ENCODE measurements around the gene PMM1. TPM values are rescaled to one million over a fixed set of nuclear protein-coding genes. Genes with fewer than 3 reads are reported as not detected.
A peak's percentile ranks its signal among the peaks of the same experiment; 100 is the strongest.
"Not testable (repeated sequence)": the region's sequence is repeated elsewhere in the genome, so short reads cannot be mapped to it uniquely, and the experiment has no call there.

Gene PMM1
- total and polyA plus RNA-seq, 2 donors from 2014 or later, result 36.4 to 127 TPM

DNA sequence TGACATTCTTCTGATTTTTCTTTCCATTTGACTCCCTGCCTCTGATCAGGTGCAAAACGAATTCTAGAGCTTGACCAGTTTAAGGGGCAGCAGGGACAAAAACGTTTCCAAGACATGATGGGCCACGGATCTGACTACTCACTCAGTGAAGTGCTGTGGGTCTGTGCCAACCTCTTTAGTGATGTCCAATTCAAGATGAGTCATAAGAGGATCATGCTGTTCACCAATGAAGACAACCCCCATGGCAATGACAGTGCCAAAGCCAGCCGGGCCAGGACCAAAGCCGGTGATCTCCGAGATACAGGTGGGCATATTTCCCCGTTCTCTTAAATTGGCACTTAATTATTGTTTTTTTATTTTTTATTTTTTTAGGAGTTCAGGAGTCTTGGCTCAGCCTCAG lies 46.8 kb upstream of the PMM1 start:
- DNase-seq (no peak), FAIRE-seq (no peak)
- no peak overlapping the region for H3K27ac ChIP-seq (ENCODE audit: low read depth in 2 of 2, low read length in 2 of 2)

DNA sequence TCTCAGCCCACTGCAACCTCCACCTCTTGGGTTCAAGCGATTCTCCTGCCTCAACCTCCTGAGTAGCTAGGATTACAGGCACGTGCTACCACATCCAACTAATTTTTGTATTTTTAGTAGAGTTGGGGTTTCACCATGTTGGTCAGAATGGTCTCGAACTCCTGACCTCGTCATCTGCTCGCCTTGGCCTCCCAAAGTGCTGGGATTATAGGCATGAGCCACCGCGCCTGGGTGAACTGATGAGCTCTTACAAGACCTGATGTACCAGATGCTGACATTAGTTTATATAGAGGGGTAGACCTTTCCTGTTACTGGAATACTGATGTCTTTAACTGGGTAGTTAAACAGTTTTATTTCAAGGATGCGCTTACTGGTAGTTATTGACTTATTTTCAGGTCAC lies 45.0 kb upstream of the PMM1 start:
- H3K27me3 ChIP-seq (ENCODE audit: control insufficient read depth, insufficient read depth, low read length); H3K9me3 ChIP-seq (ENCODE audit: control insufficient read depth in 2 of 3, insufficient read depth in 1 of 3, low read length in 3 of 3); H3K27ac ChIP-seq (ENCODE audit: low read depth in 2 of 2, low read length in 2 of 2); FAIRE-seq; intact Hi-C loops (cut with DNase I); H3K4me1 ChIP-seq (ENCODE audit: control insufficient read depth in 2 of 3, insufficient read depth in 2 of 3, low read depth in 1 of 3, low read length in 3 of 3); H3K9ac ChIP-seq (ENCODE audit: low read length in 3 of 3); H3K4me3 ChIP-seq (ENCODE audit: low read length in 3 of 3); DNase-seq: not testable (repeated sequence)
- peaks cover 18 to 45% (median 25%) of the 10 kb centered on the region in 3 donors for H3K36me3 ChIP-seq (ENCODE audit: control insufficient read depth in 2 of 3, insufficient read depth in 3 of 3, low read length in 3 of 3)

More for the DNA sequence above, 46.8 kb upstream of the PMM1 start:
- no peaks in the 10 kb centered on the region for H3K4me1 ChIP-seq (ENCODE audit: control insufficient read depth in 2 of 3, insufficient read depth in 2 of 3, low read depth in 1 of 3, low read length in 3 of 3)
- intact Hi-C loops (cut with DNase I), result no loop called here
- TF ChIP-seq, protein P1, sequence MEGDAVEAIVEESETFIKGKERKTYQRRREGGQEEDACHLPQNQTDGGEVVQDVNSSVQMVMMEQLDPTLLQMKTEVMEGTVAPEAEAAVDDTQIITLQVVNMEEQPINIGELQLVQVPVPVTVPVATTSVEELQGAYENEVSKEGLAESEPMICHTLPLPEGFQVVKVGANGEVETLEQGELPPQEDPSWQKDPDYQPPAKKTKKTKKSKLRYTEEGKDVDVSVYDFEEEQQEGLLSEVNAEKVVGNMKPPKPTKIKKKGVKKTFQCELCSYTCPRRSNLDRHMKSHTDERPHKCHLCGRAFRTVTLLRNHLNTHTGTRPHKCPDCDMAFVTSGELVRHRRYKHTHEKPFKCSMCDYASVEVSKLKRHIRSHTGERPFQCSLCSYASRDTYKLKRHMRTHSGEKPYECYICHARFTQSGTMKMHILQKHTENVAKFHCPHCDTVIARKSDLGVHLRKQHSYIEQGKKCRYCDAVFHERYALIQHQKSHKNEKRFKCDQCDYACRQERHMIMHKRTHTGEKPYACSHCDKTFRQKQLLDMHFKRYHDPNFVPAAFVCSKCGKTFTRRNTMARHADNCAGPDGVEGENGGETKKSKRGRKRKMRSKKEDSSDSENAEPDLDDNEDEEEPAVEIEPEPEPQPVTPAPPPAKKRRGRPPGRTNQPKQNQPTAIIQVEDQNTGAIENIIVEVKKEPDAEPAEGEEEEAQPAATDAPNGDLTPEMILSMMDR (IDR thresholded peaks at IDR 0.05; ENCODE audit: borderline replicate concordance, extremely low read depth, insufficient read depth), result no peak
- no peak overlapping the region for H3K9ac ChIP-seq (ENCODE audit: low read length in 3 of 3)
- H3K4me3 ChIP-seq (ENCODE audit: low read length in 3 of 3), result no peak overlapping the region
- H3K9me3 ChIP-seq (ENCODE audit: control insufficient read depth in 2 of 3, insufficient read depth in 1 of 3, low read length in 3 of 3), result no peaks in the 10 kb centered on the region
- H3K27me3 ChIP-seq (ENCODE audit: control insufficient read depth, insufficient read depth, low read length), result no peaks in the 10 kb centered on the region
- peaks cover 18 to 55% (median 29%) of the 10 kb centered on the region in 3 donors for H3K36me3 ChIP-seq (ENCODE audit: control insufficient read depth in 2 of 3, insufficient read depth in 3 of 3, low read length in 3 of 3)

DNA sequence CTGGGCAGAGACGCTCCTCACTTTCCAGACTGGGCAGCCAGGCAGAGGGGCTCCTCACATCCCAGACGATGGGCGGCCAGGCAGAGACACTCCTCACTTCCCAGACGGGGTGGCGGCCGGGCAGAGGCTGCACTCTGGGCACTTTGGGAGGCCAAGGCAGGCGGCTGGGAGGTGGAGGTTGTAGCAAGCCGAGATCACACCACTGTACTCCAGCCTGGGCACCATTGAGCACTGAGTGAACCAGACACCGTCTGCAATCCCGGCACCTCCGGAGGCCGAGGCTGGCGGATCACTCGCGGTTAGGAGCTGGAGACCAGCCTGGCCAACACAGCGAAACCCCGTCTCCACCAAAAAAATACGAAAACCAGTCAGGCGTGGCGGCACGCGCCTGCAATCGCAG lies 42.0 kb upstream of the PMM1 start:
- FAIRE-seq; DNase-seq; intact Hi-C loops (cut with DNase I); H3K27me3 ChIP-seq (ENCODE audit: control insufficient read depth, insufficient read depth, low read length); H3K4me1 ChIP-seq (ENCODE audit: control insufficient read depth in 2 of 3, insufficient read depth in 2 of 3, low read depth in 1 of 3, low read length in 3 of 3); H3K4me3 ChIP-seq (ENCODE audit: low read length in 3 of 3); H3K27ac ChIP-seq (ENCODE audit: low read depth in 2 of 2, low read length in 2 of 2); H3K9me3 ChIP-seq (ENCODE audit: control insufficient read depth in 2 of 3, insufficient read depth in 1 of 3, low read length in 3 of 3); H3K9ac ChIP-seq (ENCODE audit: low read length in 3 of 3): not testable (repeated sequence)
- H3K36me3 ChIP-seq (ENCODE audit: control insufficient read depth in 2 of 3, insufficient read depth in 3 of 3, low read length in 3 of 3), result peaks cover 9 to 42% (median 20%) of the 10 kb centered on the region in 3 donors

DNA sequence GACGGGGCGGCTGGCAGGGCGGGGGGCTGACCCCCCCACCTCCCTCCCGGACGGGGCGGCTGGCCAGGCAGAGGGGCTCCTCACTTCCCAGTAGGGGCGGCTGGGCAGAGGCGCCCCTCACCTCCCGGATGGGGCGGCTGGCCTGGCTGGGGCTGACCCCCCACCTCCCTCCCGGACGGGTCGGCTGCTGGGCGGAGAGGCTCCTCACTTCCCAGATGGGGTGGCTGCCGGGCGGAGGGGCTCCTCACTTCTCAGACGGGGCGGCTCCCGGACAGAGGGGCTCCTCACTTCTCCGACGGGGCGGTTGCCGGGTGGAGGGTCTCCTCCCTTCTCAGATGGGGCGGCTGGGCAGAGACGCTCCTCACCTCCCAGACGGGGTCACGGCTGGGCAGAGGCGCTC lies 41.5 kb upstream of the PMM1 start:
- H3K4me1 ChIP-seq (ENCODE audit: control insufficient read depth in 2 of 3, insufficient read depth in 2 of 3, low read depth in 1 of 3, low read length in 3 of 3); H3K27me3 ChIP-seq (ENCODE audit: control insufficient read depth, insufficient read depth, low read length); H3K9me3 ChIP-seq (ENCODE audit: control insufficient read depth in 2 of 3, insufficient read depth in 1 of 3, low read length in 3 of 3); H3K4me3 ChIP-seq (ENCODE audit: low read length in 3 of 3); FAIRE-seq; H3K27ac ChIP-seq (ENCODE audit: low read depth in 2 of 2, low read length in 2 of 2); intact Hi-C loops (cut with DNase I); H3K9ac ChIP-seq (ENCODE audit: low read length in 3 of 3): not testable (repeated sequence)
- peak in 1 of 5 donors; percentile 73 for DNase-seq
- peaks cover 7 to 38% (median 17%) of the 10 kb centered on the region in 3 donors for H3K36me3 ChIP-seq (ENCODE audit: control insufficient read depth in 2 of 3, insufficient read depth in 3 of 3, low read length in 3 of 3)

DNA sequence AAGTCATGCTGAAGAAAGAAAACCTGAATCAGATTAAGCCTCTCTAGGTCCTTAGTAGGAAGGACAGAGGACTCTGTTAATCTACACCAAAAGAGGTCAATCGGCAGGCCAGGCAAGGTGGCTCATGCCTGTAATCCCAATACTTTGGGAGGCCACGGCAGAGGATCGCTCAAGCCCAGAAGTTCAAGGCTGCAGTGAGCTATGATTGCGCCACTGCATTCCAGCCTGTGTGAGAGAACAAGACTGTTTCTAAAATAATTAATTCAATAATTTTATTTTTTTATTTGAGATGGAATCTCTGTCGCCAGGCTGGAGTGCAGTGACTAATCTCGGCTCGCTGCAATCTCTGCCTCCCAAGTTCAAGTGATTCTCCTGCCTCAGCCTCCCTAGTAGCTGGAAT lies 35.9 kb upstream of the PMM1 start:
- no peak overlapping the region for H3K4me3 ChIP-seq (ENCODE audit: low read length in 3 of 3)
- H3K9me3 ChIP-seq (ENCODE audit: control insufficient read depth in 2 of 3, insufficient read depth in 1 of 3, low read length in 3 of 3), result no peaks in the 10 kb centered on the region
- TF ChIP-seq, protein P1 (IDR thresholded peaks at IDR 0.05; ENCODE audit: borderline replicate concordance, extremely low read depth, insufficient read depth), result no peak
- H3K9ac ChIP-seq (ENCODE audit: low read length in 3 of 3), result no peak overlapping the region
- FAIRE-seq, result no peak
- no peak overlapping the region for H3K27ac ChIP-seq (ENCODE audit: low read depth in 2 of 2, low read length in 2 of 2)
- intact Hi-C loops (cut with DNase I), result no loop called here
- DNase-seq, result no peak
- peaks cover 8 to 36% (median 17%) of the 10 kb centered on the region in 3 donors for H3K36me3 ChIP-seq (ENCODE audit: control insufficient read depth in 2 of 3, insufficient read depth in 3 of 3, low read length in 3 of 3)
- H3K4me1 ChIP-seq (ENCODE audit: control insufficient read depth in 2 of 3, insufficient read depth in 2 of 3, low read depth in 1 of 3, low read length in 3 of 3), result peaks cover 4 to 6% (median 6%) of the 10 kb centered on the region in 3 donors
- no peaks in the 10 kb centered on the region for H3K27me3 ChIP-seq (ENCODE audit: control insufficient read depth, insufficient read depth, low read length)
